OCI-LY7 (cell line): ENCODE measurements around the gene FUT3. TPM values are rescaled to one million over a fixed set of nuclear protein-coding genes. Genes with fewer than 3 reads are reported as not detected.

Source experiments
- BruUV-seq: library from RNA; stranded (reverse); fragments of 400-500 nt; replicated peaks from 2 replicates; lab custom pipeline; 2021; lab: Mats Ljungman, UMichigan
- CTCF ChIA-PET: fragments of 300-600 bp; sonication (Branson Sonifier 250); formaldehyde crosslinking; loops from one replicate; lab custom pipeline; 2022; ENCODE audit warnings: antibody characterized with exemption; ENCODE audit not compliant: unreplicated experiment; lab: Charles Lee
- POLR2A ChIA-PET: fragments of 300-600 bp; sonication (Branson Sonifier 250); formaldehyde crosslinking; loops from one replicate; lab custom pipeline; 2022; ENCODE audit warnings: antibody characterized with exemption; lab: Charles Lee
- DNase-seq: peaks from one replicate; pipeline ENCODE4 v3.0.0-alpha.2; 2015; ENCODE audit warnings: low spot score
- H2AFZ ChIP-seq: fragments of 200-600 bp; sonication (generic), shearing (Covaris generic); 2 replicates; pipeline ENCODE4 v1.6.1; 2014; ENCODE audit warnings: mild to moderate bottlenecking, antibody characterized with exemption, low read length, moderate library complexity
- H3K27ac ChIP-seq: fragments of 200-600 bp; sonication (generic); 2 replicates; pipeline ENCODE4 v1.5.1; 2014; ENCODE audit warnings: mixed run types, low read depth, mild to moderate bottlenecking, moderate library complexity, low read length, inconsistent platforms; ENCODE audit not compliant: poor library complexity, severe bottlenecking
- H3K36me3 ChIP-seq: fragments of 200-600 bp; sonication (generic); 2 replicates; pipeline ENCODE4 v1.6.1; 2014; ENCODE audit warnings: mild to moderate bottlenecking, antibody characterized with exemption, low read length, moderate library complexity, mixed read lengths; ENCODE audit not compliant: insufficient read depth
- H3K4me1 ChIP-seq: fragments of 200-600 bp; sonication (generic); 2 replicates; pipeline ENCODE4 v1.5.1; 2014; ENCODE audit warnings: mild to moderate bottlenecking, low read length; ENCODE audit not compliant: insufficient read depth, poor library complexity, severe bottlenecking
- H3K4me2 ChIP-seq: fragments of 200-600 bp; sonication (generic); 2 replicates; pipeline ENCODE4 v1.6.1; 2014; ENCODE audit warnings: mild to moderate bottlenecking, low read length
- H3K4me3 ChIP-seq: fragments of 200-600 bp; sonication (generic); 2 replicates; pipeline ENCODE4 v1.5.1; 2014; ENCODE audit warnings: mild to moderate bottlenecking, low read depth, low read length; ENCODE audit not compliant: poor library complexity, severe bottlenecking
- H3K79me2 ChIP-seq: fragments of 200-600 bp; sonication (generic); 2 replicates; pipeline ENCODE4 v1.6.1; 2016; ENCODE audit warnings: low read depth, mild to moderate bottlenecking, low read length, moderate library complexity, mixed read lengths; ENCODE audit not compliant: insufficient read depth
- H3K9me2 ChIP-seq: fragments of 200-600 bp; sonication (generic); 2 replicates; pipeline ENCODE4 v1.6.1; 2016; ENCODE audit warnings: mild to moderate bottlenecking, low read length, mixed read lengths; ENCODE audit not compliant: insufficient read depth
- H3K9me3 ChIP-seq: fragments of 200-600 bp; sonication (generic); 2 replicates; pipeline ENCODE4 v1.6.1; 2014; ENCODE audit warnings: mild to moderate bottlenecking, mixed run types, low read length, mixed read lengths
- H4K20me1 ChIP-seq: fragments of 200-600 bp; sonication (generic); 2 replicates; pipeline ENCODE4 v1.6.1; 2014; ENCODE audit warnings: mild to moderate bottlenecking, antibody characterized with exemption, low read length, moderate library complexity, mixed read lengths; ENCODE audit not compliant: insufficient read depth
- CTCF ChIP-seq: fragments of 200-600 bp; sonication (generic); conservative IDR thresholded peaks from 2 replicates; pipeline ENCODE4 v1.5.1; 2014; ENCODE audit warnings: mild to moderate bottlenecking, antibody characterized with exemption, low read length, moderate library complexity, mixed read lengths
- EZH2phosphoT487 ChIP-seq: fragments of 200-600 bp; sonication (generic); IDR thresholded peaks from 2 replicates; pipeline ENCODE4 v1.6.1; 2018; ENCODE audit warnings: low read depth, borderline replicate concordance, mild to moderate bottlenecking, mixed run types, antibody characterized with exemption, low read length, moderate library complexity, mixed read lengths
- intact Hi-C: fragments of 100-400 bp; cut with micrococcal nuclease; formaldehyde crosslinking; loops from one replicate; pipeline ENCODE4 v1.10.0; 2022; ENCODE audit not compliant: unreplicated experiment
- total RNA-seq, 2 experiments: library from RNA; depleted of rRNA in 1 of 2; stranded (reverse); fragments of >200 nt in 1 of 2; shearing (Covaris generic) in 1 of 2; gene quantifications; 2 replicates each; pipeline ENCODE4 v1.2.3, GENCODE V29; 2014 to 2022

Gene FUT3
- total RNA-seq, 2 experiments from 2014 or later = 0.47 TPM; not detected in 1

GRCh38 chr19:5837761-5838352 lies 13.4 kb downstream of the FUT3 start:
- no peak overlapping the region for H2AFZ ChIP-seq
- H3K79me2 ChIP-seq = no peaks in the 10 kb centered on the region
- intact Hi-C loops = no loop called here
- no peaks in the 10 kb centered on the region for H3K9me3 ChIP-seq
- H3K9me2 ChIP-seq = no peaks in the 10 kb centered on the region
- DNase-seq = no peak
- H3K4me1 ChIP-seq = peaks cover 14% of the 10 kb centered on the region
- no peaks in the 10 kb centered on the region for H4K20me1 ChIP-seq
- ChIA-PET CTCF (no interaction called here), POLR2A (no interaction called here)
- no TSS peak for BruUV-seq
- no peak overlapping the region for H3K4me3 ChIP-seq
- H3K4me2 ChIP-seq = no peak overlapping the region
- H3K36me3 ChIP-seq = no peaks in the 10 kb centered on the region
- TF ChIP-seq EZH2phosphoT487 (no peak), CTCF (no peak)
- no peak overlapping the region for H3K27ac ChIP-seq

- no peaks in the 10 kb centered on the region for H3K79me2 ChIP-seq
- no peak overlapping the region for H3K4me2 ChIP-seq
- no TSS peak for BruUV-seq
- no peak overlapping the region for H3K4me3 ChIP-seq
- no peaks in the 10 kb centered on the region for H3K9me2 ChIP-seq
- H3K4me1 ChIP-seq = peaks cover 15% of the 10 kb centered on the region
- H3K36me3 ChIP-seq = no peaks in the 10 kb centered on the region
- H3K27ac ChIP-seq = no peak overlapping the region
- DNase-seq = no peak
- ChIA-PET POLR2A (no interaction called here), CTCF (no interaction called here)
- H3K9me3 ChIP-seq = no peaks in the 10 kb centered on the region
- H2AFZ ChIP-seq = no peak overlapping the region
- no peak for TF ChIP-seq CTCF
- no peak for TF ChIP-seq EZH2phosphoT487
- H4K20me1 ChIP-seq = no peaks in the 10 kb centered on the region
- intact Hi-C loops = no loop called here
These were observed 18.6 kb downstream of the FUT3 start for GRCh38 chr19:5832527-5833216.

DNA sequence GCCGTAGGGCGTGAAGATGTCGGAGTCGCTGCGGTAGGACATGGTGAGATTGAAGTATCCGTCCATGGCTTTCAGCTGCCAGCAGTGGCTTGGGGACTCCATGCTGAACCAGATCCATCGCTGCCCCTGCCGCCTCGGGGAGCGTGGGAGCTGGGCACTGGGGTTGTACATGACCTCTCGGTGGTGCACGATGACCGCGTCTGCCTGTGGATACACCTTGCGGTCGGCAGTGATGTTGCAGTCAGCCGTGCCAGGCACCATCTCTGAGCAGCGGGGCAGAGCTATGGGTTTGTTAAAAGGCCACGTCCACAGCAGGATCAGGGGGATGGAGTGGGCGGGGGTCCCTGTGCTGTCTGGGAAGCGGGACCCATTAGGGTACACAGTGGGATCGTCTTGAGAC lies 19.2 kb downstream of the FUT3 start:
- Histone ChIP-seq H3K9me3 (no peaks in the 10 kb centered on the region), H3K4me2 (no peak overlapping the region), H3K79me2 (no peaks in the 10 kb centered on the region), H3K36me3 (no peaks in the 10 kb centered on the region), H3K4me1 (peaks cover 20% of the 10 kb centered on the region), H3K27ac (no peak overlapping the region), H2AFZ (no peak overlapping the region), H3K9me2 (no peaks in the 10 kb centered on the region), H4K20me1 (no peaks in the 10 kb centered on the region), H3K4me3 (no peak overlapping the region)
- no peak for DNase-seq
- ChIA-PET POLR2A (no interaction called here), CTCF (no interaction called here)
- intact Hi-C loops = no loop called here
- no TSS peak for BruUV-seq
- no peak for TF ChIP-seq CTCF
- TF ChIP-seq EZH2phosphoT487 = no peak
